Head of caudate nucleus (tissue), 42 donors: ENCODE data around the gene CTSZ.

Source experiments
- DNase-seq, 42 donors: peaks; one replicate each; pipeline versions ENCODE4 v3.0.0 to v3.0.0-alpha.2; 2020 to 2021; ENCODE audit warnings: mixed read lengths in 7 of 42
- intact Hi-C: fragments of 100-400 bp; cut with DNase I; formaldehyde crosslinking; loops from one replicate; pipeline ENCODE4 v1.15.0; 2022

The CTSZ gene

GRCh38 chr20:58990651-58991445 lies 16.2 kb downstream of the CTSZ start:
- intact Hi-C loops, result no loop called here
- DNase-seq, result peak in 4 of 42 donors; percentile 6 to 46 (median 18)

DNA sequence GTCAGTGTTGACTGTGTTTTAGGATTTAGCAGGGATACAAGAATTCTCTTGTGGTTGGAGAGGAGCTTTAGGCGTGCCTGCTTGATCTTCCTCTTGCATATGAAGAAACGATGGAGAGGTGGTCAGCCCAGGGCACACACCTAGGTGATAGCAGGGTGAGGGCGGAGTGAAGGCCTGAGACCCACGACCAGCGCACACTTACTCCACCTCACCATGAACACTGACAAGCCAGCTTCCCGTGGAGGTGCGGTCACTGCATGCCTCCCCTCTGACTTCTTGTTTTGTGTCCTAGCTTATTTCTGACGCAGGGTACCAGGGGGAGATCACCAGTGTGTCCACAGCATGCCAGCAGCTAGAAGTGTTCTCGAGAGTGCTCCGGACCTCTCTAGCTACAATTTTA lies 17.9 kb downstream of the CTSZ start:
- intact Hi-C loops, result loop anchor here (10.0 kb wide), 1 partner anchor 114 kb away; no protein-coding TSS in a partner anchor
- DNase-seq, result peak in 5 of 42 donors; percentile 4 to 31 (median 12)

DNA sequence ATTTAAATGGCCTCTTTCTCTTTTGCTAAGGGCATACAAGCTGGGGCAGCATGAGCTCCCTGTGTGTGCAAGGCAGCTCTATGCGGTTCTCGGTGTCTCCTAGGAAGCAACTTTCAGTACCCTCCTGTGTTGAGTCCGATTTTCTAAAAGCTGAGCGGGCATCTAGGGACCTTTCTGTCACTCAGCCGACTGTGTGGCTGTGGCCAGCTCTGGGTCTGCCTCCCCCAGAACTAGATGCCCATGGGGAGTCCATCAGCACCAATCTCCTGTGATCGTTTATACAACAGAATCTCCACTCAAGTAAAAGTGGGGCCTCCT lies 18.5 kb downstream of the CTSZ start:
- intact Hi-C loops, result loop anchor here (10.0 kb wide), 1 partner anchor 114 kb away; no protein-coding TSS in a partner anchor
- DNase-seq, result peak in 4 of 42 donors; percentile 3 to 29 (median 16)

GRCh38 chr20:58987790-58988564 lies 19.1 kb downstream of the CTSZ start:
- peak in 3 of 42 donors; percentile 4 to 21 (median 6) for DNase-seq
- intact Hi-C loops, result loop anchor here (10.0 kb wide), 1 partner anchor 113 kb away; no protein-coding TSS in a partner anchor

DNA sequence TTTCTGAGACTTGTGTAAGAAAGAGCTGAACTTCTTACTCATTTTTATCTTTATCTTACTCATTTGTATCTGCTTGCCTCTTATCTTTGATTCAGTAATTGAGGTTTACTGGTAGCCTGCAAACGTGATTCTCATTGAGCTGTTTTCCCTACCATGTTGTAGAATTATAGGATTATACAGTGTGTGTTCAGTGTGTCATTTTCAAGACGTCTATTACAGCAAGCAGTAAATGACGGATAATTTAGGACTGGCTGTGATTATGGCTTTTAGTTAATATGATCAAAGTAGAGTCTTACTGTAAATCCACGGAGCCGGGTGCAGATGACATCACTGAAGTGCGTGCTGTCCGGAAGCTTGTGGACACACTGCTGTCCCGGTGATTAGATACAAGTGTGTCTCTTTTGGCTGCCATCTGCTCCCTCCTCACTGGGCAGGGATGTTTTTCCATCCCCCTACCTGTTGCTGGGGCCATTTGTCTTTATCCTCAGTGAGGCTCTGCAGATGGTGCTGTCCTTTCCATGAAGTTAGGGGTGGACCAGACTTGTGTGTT lies 20.0 kb downstream of the CTSZ start:
- peak in 2 of 42 donors; percentile 7 to 30 for DNase-seq
- intact Hi-C loops, result loop anchor here (10.0 kb wide), 1 partner anchor 112 kb away; no protein-coding TSS in a partner anchor

GRCh38 chr20:58986286-58986967 lies 20.6 kb downstream of the CTSZ start:
- DNase-seq, result peak in 4 of 42 donors; percentile 3 to 18 (median 8)
- intact Hi-C loops, result loop anchor here (10.0 kb wide), 1 partner anchor 112 kb away; no protein-coding TSS in a partner anchor

DNA sequence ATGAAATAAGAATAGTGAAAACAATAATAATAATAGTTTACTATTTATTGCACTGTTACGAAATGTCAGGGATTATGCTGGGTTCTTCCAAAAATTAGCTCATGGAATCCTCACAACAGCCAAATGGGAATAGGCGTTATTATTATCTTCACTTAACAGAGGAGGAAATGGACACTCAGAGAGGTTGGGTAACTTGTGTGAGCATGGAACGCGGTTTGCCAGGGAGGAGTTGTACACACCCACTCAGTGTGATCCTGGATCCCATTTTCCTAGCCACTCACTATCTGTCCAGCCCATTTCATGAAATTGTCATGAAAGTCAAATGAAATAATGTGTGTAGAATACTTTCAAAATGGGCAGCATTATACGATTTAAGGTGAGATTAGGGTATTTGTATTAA lies 21.4 kb downstream of the CTSZ start:
- intact Hi-C loops, result loop anchor here (10.0 kb wide), 1 partner anchor 111 kb away; no protein-coding TSS in a partner anchor
- DNase-seq, result peak in 4 of 42 donors; percentile 2 to 34 (median 15)

DNA sequence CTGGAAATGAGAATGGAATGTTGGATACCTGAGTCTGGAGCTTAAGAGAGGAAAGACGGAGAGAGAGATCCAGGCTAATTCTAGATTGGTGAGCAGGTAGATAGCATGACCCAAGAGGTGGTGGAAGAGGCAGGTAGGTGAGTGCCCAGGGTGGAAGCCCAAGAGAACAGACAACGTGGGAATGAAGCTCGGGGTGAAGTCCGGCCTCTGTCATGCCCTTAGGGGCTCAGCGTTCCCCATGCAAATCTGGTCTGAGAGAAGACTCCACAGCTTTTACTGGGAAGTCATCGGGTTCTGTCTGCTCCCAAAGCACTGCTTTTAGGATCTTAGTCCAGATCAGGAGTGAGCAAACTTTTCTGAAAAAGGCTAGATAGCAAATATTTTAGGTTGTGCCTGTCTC lies 22.4 kb downstream of the CTSZ start:
- peak in 3 of 42 donors; percentile 4 to 31 (median 11) for DNase-seq
- intact Hi-C loops, result loop anchor here (5.0 to 10.0 kb wide), 2 partner anchors 48 to 110 kb away; partner anchors contain the start of gene ATP5F1E

DNA sequence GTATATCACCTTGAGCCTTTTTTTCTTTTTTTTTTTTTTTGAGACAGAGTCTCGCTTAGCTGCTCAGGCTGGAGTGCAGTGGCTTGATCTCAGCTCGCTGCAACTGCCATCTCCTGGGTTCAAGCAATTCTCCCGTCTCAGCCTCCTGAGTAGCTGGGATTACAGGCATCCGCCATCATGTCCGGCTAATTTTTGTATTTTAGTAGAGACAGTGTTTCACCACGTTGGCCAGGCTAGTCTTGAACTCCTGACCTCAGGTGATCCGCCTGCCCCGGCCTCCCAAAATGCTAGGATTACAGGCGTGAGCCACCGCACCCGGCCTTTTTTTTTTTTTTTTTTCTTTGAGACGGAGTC lies 24.0 kb downstream of the CTSZ start:
- peak in 3 of 42 donors; percentile 2 to 27 (median 21) for DNase-seq
- intact Hi-C loops, result loop anchor here (5.0 to 10.0 kb wide), 2 partner anchors 49 to 108 kb away; partner anchors contain the start of gene ATP5F1E

- intact Hi-C loops, result loop anchor here (5.0 to 10.0 kb wide), 2 partner anchors 50 to 108 kb away; partner anchors contain the start of gene ATP5F1E
- peak in 3 of 42 donors; percentile 4 to 16 (median 14) for DNase-seq
These were observed 24.5 kb downstream of the CTSZ start for GRCh38 chr20:58982406-58983114.

- peak in 3 of 42 donors; percentile 16 to 39 (median 36) for DNase-seq
- intact Hi-C loops, result loop anchor here (5.0 to 10.0 kb wide), 2 partner anchors 51 to 107 kb away; partner anchors contain the start of gene ATP5F1E
These were observed 25.3 kb downstream of the CTSZ start for GRCh38 chr20:58981628-58982364.

GRCh38 chr20:58980711-58981627 lies 26.1 kb downstream of the CTSZ start, which contains the start of gene NELFCD:
Gene NELFCD, plus strand, starts transcription at chr20:58981256. Its CDS starts 54 bp downstream, at chr20:58981310.
- intact Hi-C loops, result loop anchor here (5.0 to 10.0 kb wide), 2 partner anchors 51 to 106 kb away; partner anchors contain the start of gene ATP5F1E
- peak; percentile 53 to 92 (median 84) for DNase-seq

GRCh38 chr20:58978351-58979190 lies 28.5 kb downstream of the CTSZ start:
- DNase-seq, result peak in 2 of 42 donors; percentile 16 to 25
- intact Hi-C loops, result no loop called here

GRCh38 chr20:58976061-58976730 lies 30.9 kb downstream of the CTSZ start:
- intact Hi-C loops, result no loop called here

More at GRCh38 chr20:58976061-58976730, 30.9 kb downstream of the CTSZ start:
- DNase-seq, result no peak
